ENCODE data around the gene RAB11B.
"Not testable (repeated sequence)": the region's sequence is repeated elsewhere in the genome, so short reads cannot be mapped to it uniquely, and the experiment has no call there.

The RAB11B gene

GRCh38 chr19:8389891-8390616 is at the start of gene RAB11B:
TSS of gene RAB11B (plus strand) at chr19:8390360. CDS start at chr19:8390417, 57 bp downstream.
- DNase-seq, result peak; percentile 88 to 100 (median 99)

DNA sequence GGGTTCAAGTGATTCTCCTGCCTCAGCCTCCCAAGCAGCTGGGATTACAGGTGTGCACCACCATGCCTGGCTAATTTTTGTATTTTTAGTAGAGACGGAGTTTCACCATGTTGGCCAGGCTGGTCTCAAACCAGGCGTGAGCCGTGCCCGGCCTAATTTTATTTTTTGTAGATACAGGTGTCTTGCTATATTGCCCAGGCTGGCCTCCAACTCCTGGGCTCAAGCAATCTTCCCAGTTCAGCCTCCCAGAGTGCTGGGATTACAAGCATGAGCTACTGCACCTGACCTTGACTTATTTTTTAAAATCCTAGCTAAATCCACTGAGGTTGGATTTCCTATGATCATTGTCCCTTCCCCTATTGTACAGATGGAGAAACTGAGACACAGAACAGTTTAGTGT is 48.7 kb upstream of the RAB11B start:
- DNase-seq, result not testable (repeated sequence)

- DNase-seq, result no peak
These were observed 47.9 kb upstream of the RAB11B start for GRCh38 chr19:8342316-8342683.

- DNase-seq, result peak in 56 of 58 donors; percentile 10 to 93 (median 74)
These were observed 47.3 kb upstream of the RAB11B start, which contains the start of gene KANK3 for GRCh38 chr19:8342684-8343482. TSS of gene KANK3 (minus strand) at chr19:8343262. CDS start at chr19:8337828, 5,434 bp downstream.

- DNase-seq, result no peak
These were observed 46.7 kb upstream of the RAB11B start for GRCh38 chr19:8343483-8343844.

DNA sequence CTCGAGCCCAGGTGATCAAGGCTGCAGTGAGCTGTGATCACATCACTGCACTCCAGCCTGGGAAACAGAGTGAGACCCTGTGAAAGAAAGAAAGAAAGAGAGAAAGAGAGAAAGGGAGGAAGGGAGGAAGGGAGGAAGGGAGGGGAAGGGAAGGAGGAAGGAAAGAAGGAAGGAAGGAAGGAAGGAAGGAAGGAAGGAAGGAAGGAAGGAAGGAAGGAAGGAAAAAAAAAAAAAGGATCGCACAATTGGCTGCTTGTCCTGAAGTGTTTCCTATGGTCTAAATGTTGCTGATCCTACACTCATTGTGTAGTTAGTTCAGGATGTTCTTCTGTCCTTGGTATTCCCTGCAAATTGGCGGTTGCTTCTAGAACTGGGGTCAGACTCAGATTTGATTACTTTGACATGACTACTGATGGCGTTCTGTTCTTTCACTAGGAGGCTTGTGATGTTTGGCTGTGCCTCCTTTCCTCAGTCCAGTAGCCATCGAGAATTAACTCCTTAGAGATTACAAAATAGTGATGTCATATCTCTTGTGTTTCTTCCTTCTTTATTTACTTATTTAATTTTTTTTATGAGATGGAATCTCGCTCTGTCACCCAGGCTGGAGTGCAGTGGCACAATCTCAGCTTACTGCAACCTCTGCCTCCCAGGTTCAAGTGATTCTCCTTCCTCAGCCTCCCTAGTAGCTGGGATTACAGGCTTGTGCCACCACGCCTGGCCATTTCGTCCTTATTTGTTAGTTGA is 40.4 kb upstream of the RAB11B start:
- DNase-seq, result not testable (repeated sequence)

DNA sequence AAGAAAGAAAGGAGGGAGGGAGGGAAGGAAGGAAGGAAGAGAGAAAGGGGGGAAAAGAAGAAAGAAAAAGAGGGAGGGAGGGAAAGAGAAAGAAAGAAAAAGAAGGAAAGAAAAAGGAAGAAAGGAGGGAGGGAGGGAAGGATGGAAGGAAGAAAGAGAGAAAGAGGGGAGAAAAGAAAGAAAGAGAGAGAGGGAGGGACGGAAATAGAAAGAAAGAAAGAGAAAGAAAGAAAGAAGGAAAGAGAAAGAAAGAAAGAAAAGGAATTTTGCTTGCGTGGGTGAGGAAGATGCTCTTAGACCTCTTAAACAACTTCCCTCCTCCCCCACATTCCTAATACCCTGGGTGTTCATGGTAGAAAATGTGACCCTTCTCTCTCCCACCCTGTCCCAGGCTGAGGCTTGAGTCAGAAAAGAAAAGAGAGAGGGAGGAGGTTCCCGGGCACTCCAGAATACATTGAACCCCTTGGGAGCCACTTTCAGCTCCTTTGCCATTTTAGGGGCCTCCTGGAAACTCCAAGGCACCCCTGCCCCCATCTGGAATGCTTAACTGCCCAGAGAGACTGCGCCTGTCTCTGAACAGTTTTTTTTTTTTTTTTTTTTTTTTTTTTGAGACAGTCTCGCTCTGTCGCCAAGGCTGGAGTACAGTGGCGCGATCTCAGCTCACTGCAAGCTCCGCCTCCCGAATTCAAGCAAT is 37.9 kb upstream of the RAB11B start:
- DNase-seq, result peak in 2 of 58 donors; percentile 7 to 8

- not testable (repeated sequence) for DNase-seq
These were observed 37.3 kb upstream of the RAB11B start for GRCh38 chr19:8352845-8353244.

- DNase-seq, result no peak
These were observed 34.3 kb upstream of the RAB11B start for GRCh38 chr19:8355631-8356402.

- DNase-seq, result no peak
These were observed 33.1 kb upstream of the RAB11B start for GRCh38 chr19:8357007-8357521.

DNA sequence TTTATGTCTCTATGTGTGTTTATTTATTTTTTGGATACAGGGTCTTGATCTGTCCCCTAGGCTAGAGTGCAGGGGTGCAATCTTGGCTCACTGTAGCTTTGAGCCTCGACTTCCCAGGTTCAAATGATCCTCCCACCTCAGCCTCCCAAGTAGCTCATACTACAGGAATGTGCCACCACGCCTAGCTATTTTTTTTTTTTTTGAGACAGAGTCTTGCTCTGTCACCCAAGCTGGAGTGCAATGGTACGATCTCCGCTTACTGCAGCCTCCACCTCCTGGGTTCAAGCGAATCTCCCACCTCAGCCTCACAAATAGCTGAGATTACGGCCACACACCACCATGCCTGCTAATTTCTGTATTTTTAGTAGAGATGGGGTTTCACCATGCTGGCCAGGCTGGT is 31.2 kb upstream of the RAB11B start:
- no peak for DNase-seq

DNA sequence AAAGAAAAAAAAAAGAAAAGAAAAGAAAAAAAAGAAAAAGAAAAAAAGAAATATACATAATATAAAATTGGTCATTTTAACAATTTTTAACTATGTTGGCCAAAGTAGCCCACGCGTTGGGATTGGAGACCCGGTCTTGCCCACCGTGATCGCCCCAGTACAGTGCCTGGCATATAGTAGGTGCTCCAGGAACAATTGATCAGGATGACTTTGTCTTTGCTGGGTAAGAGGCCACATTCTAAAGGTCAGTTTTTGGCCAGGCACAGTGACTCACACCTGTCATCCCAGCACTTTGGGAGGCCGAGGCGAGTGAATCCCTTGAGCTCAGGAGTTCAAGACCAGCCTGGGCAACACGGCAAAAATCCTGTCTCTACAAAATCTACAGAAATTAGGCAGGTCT is 30.0 kb upstream of the RAB11B start:
- DNase-seq, result no peak

DNA sequence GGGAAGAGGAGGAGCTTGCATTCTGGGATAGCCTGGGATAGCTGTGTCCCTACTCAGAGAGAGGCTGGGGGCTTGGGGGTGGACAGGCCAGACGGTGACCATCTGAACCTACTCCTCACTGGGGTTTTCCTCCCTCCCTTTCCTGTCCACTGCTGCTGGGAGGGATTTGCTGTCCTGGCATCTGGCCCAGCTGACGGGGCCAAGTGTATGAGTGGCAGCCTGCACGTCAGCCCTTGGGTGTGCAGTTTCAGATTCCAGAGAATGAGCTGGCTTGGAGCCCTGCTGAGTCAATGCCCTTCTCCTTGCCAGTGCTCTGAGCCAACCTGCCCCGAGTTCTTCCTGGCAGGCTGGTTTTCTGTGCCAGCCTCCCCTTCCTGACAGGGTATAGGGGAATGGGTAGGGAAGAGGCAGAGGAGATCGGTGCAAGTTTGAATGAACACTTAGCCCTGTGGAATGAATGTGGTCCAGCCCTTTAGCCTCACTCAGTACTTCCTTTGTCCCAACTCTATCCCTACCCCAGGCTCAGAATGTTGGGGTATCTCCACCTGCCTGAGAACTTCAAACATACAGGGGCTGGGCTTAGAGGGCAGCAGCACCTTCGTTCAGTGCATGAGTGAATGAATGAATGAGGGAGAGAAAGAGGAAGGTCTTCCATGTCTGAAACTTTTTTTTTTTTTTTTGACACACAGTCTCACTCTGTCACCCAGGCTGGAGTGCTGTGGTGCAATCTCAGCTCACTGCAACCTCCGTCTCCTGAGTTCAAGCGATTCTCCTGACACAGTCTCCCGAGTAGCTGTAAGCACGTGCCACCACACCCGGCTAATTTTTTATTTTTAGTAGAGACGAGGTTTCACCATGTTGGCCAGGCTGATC is 28.0 kb upstream of the RAB11B start:
- DNase-seq, result peak in 54 of 58 donors; percentile 5 to 95 (median 67)

DNA sequence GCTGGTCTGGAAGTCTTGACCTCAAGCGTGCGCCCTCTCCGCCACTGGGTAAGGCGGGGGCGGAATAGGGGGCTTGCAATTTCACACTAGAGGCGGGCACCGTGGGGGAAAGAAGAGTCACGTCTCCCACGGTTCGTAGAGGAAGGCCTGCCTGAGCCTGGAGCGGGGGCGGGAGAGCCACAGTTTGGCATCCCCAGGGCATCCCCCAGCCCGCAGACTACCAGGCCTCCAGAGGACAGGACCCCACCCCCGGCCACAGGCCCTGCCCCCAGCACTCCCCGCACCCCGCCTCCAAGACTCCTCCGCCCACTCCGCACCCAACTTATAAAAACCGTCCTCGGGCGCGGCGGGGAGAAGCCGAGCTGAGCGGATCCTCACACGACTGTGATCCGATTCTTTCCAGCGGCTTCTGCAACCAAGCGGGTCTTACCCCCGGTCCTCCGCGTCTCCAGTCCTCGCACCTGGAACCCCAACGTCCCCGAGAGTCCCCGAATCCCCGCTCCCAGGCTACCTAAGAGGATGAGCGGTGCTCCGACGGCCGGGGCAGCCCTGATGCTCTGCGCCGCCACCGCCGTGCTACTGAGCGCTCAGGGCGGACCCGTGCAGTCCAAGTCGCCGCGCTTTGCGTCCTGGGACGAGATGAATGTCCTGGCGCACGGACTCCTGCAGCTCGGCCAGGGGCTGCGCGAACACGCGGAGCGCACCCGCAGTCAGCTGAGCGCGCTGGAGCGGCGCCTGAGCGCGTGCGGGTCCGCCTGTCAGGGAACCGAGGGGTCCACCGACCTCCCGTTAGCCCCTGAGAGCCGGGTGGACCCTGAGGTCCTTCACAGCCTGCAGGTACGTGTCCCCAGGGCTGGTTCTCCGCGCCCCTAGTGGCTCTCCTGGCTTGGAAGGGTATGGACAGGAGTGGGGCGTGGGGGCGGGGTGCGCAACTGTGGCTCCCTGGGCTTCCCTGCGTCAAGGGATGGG is 26.1 kb upstream of the RAB11B start, which contains the start of gene ANGPTL4:
ANGPTL4 (plus strand) TSS at position 353 of the 969 bp plus-strand sequence; CDS start at position 520, 167 bp downstream.
- DNase-seq, result peak in 45 of 58 donors; percentile 2 to 70 (median 35)

- DNase-seq, result no peak
These were observed 24.0 kb upstream of the RAB11B start for GRCh38 chr19:8366121-8366581.

GRCh38 chr19:8366961-8367326 is 23.2 kb upstream of the RAB11B start:
- DNase-seq, result peak in 10 of 58 donors; percentile 25 to 71 (median 50)

- DNase-seq, result peak in 57 of 58 donors; percentile 8 to 91 (median 71)
These were observed 22.7 kb upstream of the RAB11B start for GRCh38 chr19:8367327-8368001.

All from anterior cingulate cortex (tissue), 58 donors.